Mammary microvascular endothelial cell (primary cell): ENCODE results near the gene ALOX12B. TPM values are rescaled to one million over a fixed set of nuclear protein-coding genes. Genes with fewer than 3 reads are reported as not detected.

Experiments used
- total RNA-seq: library from RNA; depleted of rRNA; stranded (reverse); fragments of >200 nt; gene quantifications from 2 replicates; pipeline ENCODE4 v1.2.3, GENCODE V29; 2015

ALOX12B gene
- total RNA-seq, result not detected in 2 replicates

DNA sequence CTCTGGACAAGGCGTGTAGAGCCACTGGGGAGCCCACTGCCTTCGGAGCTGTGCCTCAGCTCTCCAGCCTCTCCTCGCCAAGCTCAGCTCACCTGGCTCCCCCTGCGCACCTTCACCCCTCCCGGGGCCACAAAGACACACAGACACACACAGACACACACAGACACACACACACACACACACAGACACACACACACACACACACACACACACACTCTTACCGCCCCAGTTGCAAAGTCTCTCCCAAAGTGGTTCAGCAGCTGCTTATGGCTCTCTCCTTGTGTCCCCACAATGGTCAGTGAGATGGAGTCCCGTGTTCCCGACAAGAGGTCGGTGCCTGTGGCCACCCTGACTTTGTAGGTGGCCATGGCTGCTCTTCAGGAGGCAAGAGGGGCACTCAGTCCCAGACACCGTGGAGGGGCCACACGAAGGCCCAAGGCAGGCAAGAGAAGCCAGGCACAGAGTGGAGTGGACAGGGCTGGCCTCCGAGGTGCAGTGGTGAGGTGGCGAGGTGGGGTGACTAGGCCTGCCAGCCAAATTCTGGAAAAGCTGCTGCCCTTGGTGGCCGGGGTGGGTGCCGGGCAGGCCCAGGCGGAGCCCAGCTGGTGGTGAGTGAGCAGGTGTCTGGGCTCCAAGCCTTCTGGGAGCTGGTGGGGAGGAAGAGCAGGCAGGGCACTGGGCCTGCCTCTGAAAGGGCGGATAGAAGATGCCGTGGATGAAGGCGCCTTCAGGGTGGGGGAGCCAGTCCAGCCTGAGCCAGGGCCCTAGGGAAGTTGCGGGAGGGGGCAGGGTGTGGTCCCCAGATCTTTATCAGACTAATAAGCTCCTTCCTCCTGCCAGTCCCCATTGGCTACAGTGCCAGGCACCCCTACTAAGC, at the start of gene ALOX12B:
ALOX12B (minus strand) TSS at position 642 of the 877 bp plus-strand sequence; CDS start at position 368, 274 bp downstream.

GRCh38 chr17:8123695-8124349, 36.3 kb upstream of the ALOX12B start, which contains the start of gene HES7:
Gene HES7, minus strand, starts transcription at chr17:8124106. Its CDS starts 22 bp downstream, at chr17:8124084.

GRCh38 chr17:8117980-8118768, 30.7 kb upstream of the ALOX12B start, which contains the start of gene ALOXE3:
Gene ALOXE3, minus strand, starts transcription at chr17:8118514. Its CDS starts 524 bp downstream, at chr17:8117990.

DNA sequence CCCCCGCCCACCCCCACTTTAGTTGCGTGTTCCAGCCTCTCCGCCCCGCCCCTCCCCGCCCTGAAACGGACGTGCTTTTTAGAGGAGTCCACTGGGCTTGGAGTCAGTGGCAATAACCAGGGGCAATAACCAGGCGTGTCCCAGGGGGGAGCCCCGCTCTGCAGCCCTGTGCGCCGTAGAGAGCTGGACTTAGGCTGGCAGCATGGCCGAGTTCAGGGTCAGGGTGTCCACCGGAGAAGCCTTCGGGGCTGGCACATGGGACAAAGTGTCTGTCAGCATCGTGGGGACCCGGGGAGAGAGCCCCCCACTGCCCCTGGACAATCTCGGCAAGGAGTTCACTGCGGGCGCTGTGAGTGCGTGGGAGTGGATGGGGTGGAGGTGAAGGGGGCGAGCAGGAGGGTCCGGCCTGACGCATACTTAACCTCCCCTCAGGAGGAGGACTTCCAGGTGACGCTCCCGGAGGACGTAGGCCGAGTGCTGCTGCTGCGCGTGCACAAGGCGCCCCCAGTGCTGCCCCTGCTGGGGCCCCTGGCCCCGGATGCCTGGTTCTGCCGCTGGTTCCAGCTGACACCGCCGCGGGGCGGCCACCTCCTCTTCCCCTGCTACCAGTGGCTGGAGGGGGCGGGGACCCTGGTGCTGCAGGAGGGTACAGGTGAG, 48.4 kb downstream of the ALOX12B start, which contains the start of gene ALOX15B:
ALOX15B (plus strand) TSS at position 106 of the 657 bp plus-strand sequence; CDS start at position 203, 97 bp downstream.

Other genes starting within 250 kb of the ALOX12B start
- 375 and 382 TPM in 2 replicates for gene TMEM88, start 232.7 kb downstream of the ALOX12B start, total RNA-seq
- 128 and 161 TPM in 2 replicates for gene NAA38, start 230.2 kb downstream of the ALOX12B start, total RNA-seq
- gene CYB5D1, start 229.7 kb downstream of the ALOX12B start, total RNA-seq, result 10.6 and 13.9 TPM in 2 replicates
- gene CHD3, start 198.9 kb downstream of the ALOX12B start, total RNA-seq, result 41.0 and 54.0 TPM in 2 replicates
- gene RNF227, start 171.4 kb downstream of the ALOX12B start, total RNA-seq, result 1.1 and 9.3 TPM in 2 replicates
- gene KCNAB3, start 157.9 kb downstream of the ALOX12B start, total RNA-seq, result 0.13 and 0.15 TPM in 2 replicates
- gene TRAPPC1, start 155.8 kb downstream of the ALOX12B start, total RNA-seq, result 62.7 and 76.0 TPM in 2 replicates
- 24.2 and 27.6 TPM in 2 replicates for gene CNTROB, start 155.5 kb downstream of the ALOX12B start, total RNA-seq
- not detected in 2 replicates for gene GUCY2D, start 85.1 kb downstream of the ALOX12B start, total RNA-seq
- not detected in 2 replicates for gene ALOX15B, start 48.7 kb downstream of the ALOX12B start, total RNA-seq
- not detected in 2 replicates for gene ALOXE3, start 30.8 kb upstream of the ALOX12B start, total RNA-seq
- gene HES7, start 36.4 kb upstream of the ALOX12B start, total RNA-seq, result 0.13 and 6.6 TPM in 2 replicates
- gene PER1, start 64.7 kb upstream of the ALOX12B start, total RNA-seq, result 14.5 and 20.3 TPM in 2 replicates
- 4.0 and 4.1 TPM in 2 replicates for gene VAMP2, start 75.2 kb upstream of the ALOX12B start, total RNA-seq
- 19.5 and 19.8 TPM in 2 replicates for gene TMEM107, start 88.7 kb upstream of the ALOX12B start, total RNA-seq
- gene BORCS6, start 102.5 kb upstream of the ALOX12B start, total RNA-seq, result 9.8 and 12.1 TPM in 2 replicates
- 71.2 and 82.5 TPM in 2 replicates for gene AURKB, start 122.9 kb upstream of the ALOX12B start, total RNA-seq
- 14.9 and 18.7 TPM in 2 replicates for gene CTC1, start 160.3 kb upstream of the ALOX12B start, total RNA-seq
- 47.8 and 49.5 TPM in 2 replicates for gene PFAS, start 161.6 kb upstream of the ALOX12B start, total RNA-seq
- 35.9 and 45.9 TPM in 2 replicates for gene RANGRF, start 201.0 kb upstream of the ALOX12B start, total RNA-seq
- gene SLC25A35, start 207.7 kb upstream of the ALOX12B start, total RNA-seq, result 1.7 and 2.5 TPM in 2 replicates
- 39.4 and 210 TPM in 2 replicates for gene ARHGEF15, start 222.5 kb upstream of the ALOX12B start, total RNA-seq